HG03521 (cell line): ENCODE data around the gene KAZN.

Source experiments
- ATAC-seq: cut with Tn5 transposase; IDR thresholded peaks from one replicate; pipeline ENCODE4 v1.9.1; 2021; ENCODE audit warnings: mild to moderate bottlenecking, moderate library complexity; ENCODE audit not compliant: unreplicated experiment

The KAZN gene

GRCh38 chr1:14761291-14762153 lies 163.0 kb downstream of the KAZN start:
- ATAC-seq, result no peak

GRCh38 chr1:14763977-14764376 lies 165.5 kb downstream of the KAZN start:
- ATAC-seq, result no peak

GRCh38 chr1:14765773-14766172 lies 167.3 kb downstream of the KAZN start:
- no peak for ATAC-seq

- no peak for ATAC-seq
Measured at GRCh38 chr1:14767075-14767474, 168.6 kb downstream of the KAZN start.

GRCh38 chr1:14768582-14769304 lies 170.3 kb downstream of the KAZN start:
- no peak for ATAC-seq

GRCh38 chr1:14769486-14770274 lies 171.2 kb downstream of the KAZN start:
- no peak for ATAC-seq

GRCh38 chr1:14773396-14774025 lies 175.0 kb downstream of the KAZN start:
- no peak for ATAC-seq

GRCh38 chr1:14774225-14774624 lies 175.7 kb downstream of the KAZN start:
- no peak for ATAC-seq

GRCh38 chr1:14774988-14775387 lies 176.5 kb downstream of the KAZN start:
- no peak for ATAC-seq

- no peak for ATAC-seq
Measured at GRCh38 chr1:14775434-14775833, 176.9 kb downstream of the KAZN start.

GRCh38 chr1:14777516-14778506 lies 179.3 kb downstream of the KAZN start:
- no peak for ATAC-seq

GRCh38 chr1:14778541-14778897 lies 180.0 kb downstream of the KAZN start:
- ATAC-seq, result no peak

GRCh38 chr1:14778898-14779865 lies 180.7 kb downstream of the KAZN start:
- ATAC-seq, result no peak

- ATAC-seq, result no peak
Measured at GRCh38 chr1:14780271-14780670, 181.8 kb downstream of the KAZN start.

GRCh38 chr1:14781811-14782210 lies 183.3 kb downstream of the KAZN start:
- no peak for ATAC-seq

- no peak for ATAC-seq
Measured at GRCh38 chr1:14782741-14783591, 184.5 kb downstream of the KAZN start.

- ATAC-seq, result no peak
Measured at GRCh38 chr1:14783592-14783886, 185.1 kb downstream of the KAZN start.
